ENCODE results near the gene KCNQ1.

Gene KCNQ1

DNA sequence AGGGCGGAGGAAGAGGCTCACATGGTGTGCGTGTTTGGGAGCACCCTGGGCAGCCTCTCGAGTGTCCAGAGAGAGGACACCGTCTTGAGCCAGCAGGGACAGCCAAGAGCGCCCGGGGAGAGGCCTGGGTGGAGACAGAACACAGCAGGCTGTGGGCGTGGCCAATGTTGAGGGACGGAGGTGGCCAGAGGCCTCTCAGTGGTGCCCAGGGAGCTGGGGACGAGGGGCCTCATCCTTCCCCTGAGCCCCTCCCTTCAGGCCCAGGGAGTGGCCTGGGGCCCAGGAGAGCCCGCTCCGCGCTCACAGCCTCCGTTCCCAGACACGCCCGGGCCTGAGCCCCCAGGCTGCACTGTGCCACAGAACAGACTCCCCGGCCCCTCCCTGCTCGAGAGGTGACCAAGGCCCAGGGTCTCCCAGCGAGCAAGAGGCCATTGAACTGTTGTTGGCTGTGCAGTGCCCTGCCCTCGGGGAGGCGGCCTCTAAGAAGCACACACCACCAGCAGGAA is 392.3 kb downstream of the KCNQ1 start:
- no peak for DNase-seq

DNA sequence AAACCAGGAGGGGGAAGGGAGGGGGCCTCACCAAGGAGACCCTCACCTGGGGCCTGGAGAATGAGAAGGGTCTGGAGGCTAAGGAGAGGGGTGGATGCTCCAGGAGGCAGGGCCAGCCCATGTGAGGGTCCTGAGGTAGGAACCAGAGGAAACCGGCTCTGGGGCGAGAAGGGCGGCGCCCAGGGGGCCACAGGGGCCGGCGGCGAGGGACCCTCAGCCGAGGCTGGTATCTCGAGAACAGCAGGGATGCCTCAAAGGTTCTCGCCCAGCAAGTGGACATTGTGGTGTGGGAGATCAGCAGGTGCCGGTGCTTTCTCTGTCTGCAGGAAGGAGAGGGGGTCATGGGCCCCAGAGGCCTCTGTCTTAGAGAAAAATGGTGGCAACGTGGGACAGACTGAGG is 392.8 kb downstream of the KCNQ1 start:
- no peak for DNase-seq

DNA sequence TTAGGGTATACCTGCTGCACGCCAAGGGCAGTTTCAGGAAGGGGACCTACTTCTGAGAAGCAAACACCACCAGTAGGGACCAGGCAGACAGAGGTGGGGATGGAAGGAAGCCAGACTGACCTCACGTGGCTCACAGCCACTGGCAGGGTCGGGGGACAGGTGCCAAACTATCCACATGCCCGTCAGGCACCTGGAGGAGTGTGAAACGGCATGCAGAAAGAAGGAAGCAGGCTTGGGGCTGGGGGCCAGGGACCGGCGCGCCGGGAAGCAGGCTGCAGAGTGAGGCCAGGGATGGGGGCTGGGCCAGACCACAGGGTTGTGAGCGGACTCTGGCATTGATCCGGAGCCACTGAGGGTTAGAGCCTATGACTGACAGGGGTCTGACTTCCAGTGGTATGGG is 393.3 kb downstream of the KCNQ1 start:
- no peak for DNase-seq

DNA sequence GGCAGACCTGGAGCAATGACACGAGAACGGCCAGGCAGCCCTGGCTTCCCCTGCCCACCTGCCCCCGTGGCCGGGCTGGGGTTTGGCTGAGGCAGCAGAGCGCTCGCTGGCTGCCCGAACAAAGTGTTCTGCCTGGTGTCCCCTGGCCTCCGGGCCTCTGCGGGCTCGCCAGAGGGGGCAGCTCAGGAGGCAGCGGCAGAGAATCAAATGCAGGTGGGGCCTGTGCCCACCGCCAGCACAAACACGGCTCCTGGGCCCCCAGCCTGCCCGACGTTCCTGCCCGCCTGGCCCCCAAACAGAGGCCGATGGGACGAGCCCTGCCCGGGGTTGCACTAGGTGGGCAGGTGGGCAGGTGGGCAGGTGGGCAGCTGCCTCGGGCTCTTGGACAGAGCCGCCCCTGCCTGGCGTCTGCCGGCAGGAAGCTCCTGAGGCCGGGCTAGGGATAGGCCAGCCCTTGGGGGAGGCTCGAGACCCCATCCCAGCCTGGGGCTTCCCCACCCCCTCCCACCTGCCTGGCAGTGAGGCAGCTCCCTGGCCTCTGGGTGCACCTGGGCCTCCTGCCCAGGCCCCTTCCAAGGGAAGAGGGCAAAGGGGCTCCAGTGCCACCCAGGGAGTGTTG is 394.0 kb downstream of the KCNQ1 start:
- no peak for DNase-seq

DNA sequence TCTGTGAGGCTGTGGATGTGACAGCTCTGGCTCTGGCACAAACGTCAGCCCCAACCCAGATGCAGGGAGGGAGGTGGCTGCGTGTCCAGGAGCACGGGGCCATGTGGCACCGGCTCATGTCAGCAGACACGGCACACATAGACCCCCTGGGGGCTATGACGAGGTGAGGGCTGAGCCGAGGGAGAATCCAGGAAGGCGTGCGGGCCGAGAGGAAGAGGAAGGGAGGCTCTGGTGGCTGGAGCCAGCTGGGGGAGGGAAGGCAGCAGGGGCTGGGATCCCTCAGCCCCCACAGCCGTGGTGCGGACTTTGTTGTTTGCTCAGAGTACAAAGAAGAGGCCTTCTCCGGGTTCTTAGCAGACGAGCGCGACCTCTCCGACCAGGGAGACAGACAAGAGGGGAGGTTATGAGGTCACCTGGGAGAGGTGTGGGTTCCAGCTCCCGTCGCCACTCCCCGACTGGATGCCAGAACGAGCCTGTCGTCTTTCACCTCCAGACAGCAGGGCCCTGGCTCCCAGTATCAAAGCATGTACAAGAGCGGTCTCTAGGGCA is 394.7 kb downstream of the KCNQ1 start:
- DNase-seq, result no peak

DNA sequence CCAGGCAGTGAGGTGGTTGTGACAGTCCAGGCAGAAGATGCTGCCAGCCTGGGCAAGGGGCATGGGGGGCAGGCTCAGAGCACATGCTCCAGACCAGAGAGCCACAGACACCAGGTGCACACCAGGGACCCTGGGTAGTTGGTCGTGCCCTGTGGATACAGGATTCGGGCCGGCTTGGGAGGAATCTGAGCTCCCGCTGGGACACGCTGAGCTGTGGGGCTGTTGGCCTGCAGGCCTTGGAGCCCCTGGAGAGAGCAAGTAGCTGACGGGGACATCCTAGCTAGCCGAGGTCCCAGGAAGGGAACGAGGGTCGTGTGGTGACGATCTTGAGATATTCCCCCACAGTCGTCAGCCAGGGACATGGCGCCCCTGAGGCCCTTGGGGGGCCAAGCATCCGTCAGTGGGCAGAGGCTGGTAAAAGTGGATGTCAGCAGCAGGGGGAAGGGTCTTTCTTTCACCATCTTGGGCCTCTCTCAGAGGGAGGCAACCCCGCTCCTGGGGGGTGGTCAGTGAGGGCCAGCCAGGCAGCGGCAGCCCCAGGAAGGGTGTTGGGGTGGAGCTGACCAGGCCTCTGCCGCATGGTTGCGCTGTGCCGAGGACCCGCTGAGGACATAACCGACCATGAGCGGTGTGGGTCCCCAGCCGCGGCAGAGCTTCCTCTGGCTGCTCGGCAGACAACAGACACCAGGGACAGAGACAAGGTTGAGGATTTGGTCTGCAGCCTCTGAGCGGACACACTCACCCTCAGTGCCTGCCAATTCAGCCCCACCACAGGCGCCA is 396.8 kb downstream of the KCNQ1 start:
- no peak for DNase-seq

DNA sequence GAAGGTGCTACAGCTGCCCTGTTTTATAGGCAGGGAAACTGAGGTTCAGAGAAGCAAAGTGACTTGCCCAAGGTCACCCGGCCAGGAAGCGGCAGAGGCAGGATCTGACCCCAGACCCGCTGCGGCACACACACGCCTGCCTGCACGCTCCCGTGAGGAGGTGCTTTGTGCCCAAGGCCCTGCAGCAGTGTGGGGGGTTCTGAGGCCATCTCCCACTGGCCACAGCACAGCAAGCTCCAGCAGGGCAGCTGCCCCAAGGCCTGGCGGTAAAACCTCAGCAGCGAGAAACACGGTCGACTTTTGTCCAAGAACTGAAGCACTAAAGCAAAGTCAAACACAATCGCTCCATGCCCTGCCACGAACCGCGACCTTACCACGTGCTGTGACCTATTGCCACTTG is 398.1 kb downstream of the KCNQ1 start:
- no peak for DNase-seq

DNA sequence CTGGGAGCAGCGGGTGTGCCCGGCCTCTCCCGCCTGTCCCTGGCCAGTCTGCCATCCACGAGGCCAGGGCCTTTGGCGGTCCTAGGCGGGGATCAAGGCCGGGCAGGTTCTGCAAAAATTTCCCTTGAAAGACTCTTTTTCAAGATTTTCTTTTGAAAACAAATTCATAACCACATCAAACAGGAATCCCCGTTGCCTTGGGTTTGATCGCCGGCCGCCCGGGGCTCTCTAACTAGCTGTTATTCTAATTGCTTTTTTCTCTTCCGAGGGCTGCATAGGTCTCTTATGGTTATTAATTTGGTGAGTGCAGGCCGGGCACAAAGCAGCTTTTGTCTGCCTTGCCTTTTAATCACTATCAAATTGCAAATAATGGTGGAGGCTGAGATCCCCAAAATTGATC is 398.7 kb downstream of the KCNQ1 start:
- DNase-seq, result no peak

DNA sequence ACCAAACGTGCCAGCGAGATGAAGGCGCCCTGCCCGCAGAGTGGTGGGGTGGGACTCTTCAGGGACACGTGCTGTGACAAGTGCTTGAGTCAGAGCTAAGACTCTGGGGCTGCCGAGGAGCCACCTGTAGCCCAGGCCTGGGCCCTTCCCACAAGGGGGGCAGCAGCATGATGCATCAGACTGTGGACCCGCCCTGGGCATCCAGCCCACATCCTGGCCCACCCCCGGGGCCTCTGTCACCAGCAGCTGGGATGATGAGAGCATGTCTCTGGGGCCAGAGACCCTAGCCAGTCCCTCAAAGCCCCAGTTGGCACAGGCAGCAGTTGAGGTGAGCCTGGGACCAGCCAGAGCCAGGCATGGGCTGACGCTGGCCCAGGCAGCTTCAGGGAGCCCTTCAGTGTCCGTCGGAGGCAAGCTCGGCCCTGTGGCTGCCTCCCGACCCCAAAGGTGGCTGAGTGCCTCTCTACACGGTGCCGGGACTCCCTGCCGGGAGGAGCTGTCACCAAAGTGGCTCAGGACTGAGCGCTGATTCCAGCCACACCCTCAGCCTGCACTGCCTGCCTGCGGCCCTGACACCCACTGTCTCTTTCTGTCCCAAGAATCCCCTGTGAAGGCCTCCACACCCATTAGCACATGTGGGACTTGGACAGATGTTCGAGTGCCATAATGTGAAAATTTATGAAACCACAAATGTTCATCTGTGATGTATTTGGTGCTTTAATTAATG is 399.5 kb downstream of the KCNQ1 start:
- no peak for DNase-seq

DNA sequence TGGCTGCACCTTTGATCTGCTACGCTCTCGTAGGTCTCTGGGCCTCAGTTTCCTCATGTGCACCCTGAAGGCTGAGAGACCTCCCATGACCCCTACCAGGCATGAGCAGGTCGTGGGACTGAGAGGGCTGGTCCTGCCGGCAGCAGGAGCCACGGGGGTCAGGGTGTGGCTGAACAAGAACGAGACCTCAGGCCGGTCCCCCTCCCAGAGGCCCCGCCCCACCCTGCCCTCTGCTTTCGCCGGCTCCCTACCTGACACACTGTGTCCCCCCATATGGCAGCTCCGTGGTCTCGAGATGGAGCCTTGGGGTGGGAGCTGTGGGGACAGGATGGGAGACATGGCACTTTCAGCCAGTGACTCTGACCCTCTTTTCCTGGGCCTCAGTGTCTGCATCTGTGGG is 400.2 kb downstream of the KCNQ1 start:
- no peak for DNase-seq

DNA sequence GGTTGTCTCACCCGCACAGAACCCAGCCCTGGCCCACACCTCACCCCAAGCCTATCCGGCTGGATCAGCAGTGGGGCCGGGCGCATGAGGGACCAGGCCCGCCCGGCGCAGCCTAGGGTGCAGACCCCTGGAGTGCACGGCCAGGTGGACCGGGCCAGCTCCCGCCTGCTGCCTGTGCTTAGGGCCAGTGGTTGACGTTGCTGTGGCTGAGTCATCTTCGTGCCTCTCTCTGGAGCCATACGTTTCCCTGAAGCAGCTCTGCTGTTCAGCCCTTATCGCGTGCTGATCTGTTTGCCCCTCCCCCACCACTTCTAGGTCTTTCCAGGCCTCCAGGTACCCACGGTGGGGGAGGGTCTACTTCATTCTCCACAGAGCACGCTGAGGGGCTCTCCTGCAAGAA is 401.2 kb downstream of the KCNQ1 start:
- no peak for DNase-seq

DNA sequence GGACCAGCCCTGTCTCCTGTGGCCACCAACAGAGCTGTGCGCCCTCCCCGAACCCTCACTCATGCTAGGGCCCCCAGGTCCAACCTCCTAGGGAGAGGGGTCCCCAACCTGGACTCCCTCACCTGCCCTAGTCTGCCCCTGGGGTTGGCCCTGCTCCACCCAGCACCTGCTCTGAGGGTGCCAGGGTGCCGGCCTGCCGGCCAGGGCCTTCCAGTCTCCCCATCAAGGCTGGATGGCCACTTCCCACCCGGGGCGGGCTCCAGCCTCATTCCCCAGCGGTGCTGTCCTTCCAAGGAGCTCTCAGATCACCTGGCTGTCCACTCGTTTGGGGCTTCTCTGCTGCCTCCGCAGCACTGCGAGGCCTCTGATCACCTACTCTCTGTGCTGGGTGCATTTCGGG is 401.7 kb downstream of the KCNQ1 start:
- no peak for DNase-seq

DNA sequence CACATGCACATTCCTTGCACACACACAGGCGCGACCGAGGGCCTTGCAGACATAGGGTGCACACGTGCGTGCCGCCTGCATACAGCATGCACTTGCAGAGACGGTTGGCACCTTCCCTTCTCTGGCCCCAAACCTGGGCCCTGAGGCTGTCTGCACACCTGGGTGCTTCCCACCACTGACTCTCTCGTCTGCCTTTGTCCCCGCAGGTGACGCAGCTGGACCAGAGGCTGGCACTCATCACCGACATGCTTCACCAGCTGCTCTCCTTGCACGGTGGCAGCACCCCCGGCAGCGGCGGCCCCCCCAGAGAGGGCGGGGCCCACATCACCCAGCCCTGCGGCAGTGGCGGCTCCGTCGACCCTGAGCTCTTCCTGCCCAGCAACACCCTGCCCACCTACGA is 402.8 kb downstream of the KCNQ1 start:
- DNase-seq, result peak in 1 of 2 experiments; percentile 26

DNA sequence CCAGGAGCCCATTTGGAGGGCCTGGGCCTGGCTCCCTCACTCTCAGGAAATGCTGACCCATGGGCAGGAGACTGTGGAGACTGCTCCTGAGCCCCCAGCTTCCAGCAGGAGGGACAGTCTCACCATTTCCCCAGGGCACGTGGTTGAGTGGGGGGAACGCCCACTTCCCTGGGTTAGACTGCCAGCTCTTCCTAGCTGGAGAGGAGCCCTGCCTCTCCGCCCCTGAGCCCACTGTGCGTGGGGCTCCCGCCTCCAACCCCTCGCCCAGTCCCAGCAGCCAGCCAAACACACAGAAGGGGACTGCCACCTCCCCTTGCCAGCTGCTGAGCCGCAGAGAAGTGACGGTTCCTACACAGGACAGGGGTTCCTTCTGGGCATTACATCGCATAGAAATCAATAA is 403.7 kb downstream of the KCNQ1 start:
- no peak for DNase-seq

DNA sequence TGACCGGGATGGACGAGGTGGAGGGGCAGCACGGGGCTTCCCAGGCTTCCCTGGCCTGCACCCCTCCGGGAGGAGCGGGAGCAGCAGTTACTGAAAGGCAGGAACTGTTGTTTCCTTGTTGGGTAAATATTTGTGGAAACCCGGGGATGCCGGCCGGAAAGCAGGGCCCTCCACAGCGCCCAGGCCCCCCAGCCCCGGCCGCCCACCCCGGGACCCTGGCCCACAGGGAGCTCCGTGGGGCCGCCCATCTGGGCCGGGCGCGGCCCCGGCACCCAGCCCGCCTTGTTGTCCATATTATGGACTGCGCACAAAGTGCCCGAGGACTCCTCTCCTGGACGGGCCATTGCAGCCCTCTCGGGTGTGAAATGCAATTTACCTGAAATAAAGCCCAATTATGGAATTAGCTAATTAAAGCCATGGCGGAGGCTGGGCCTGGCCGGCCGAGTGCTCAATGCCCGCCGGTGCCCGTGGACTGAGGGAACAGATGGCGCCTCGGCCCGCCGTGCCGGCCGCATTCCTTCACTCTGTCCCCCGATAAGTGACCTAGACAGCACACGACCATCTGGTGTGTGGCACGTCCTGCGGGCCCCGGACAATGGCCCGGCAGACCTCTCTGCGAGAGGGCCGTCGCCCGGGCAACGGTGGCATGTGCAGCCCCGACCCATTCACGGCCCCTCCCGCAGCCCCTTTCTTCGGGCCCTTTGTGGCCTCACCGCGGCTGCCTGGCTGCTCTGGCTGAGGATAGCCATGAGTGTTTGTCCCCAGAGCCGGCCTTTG is 405.4 kb downstream of the KCNQ1 start:
- DNase-seq, result no peak

DNA sequence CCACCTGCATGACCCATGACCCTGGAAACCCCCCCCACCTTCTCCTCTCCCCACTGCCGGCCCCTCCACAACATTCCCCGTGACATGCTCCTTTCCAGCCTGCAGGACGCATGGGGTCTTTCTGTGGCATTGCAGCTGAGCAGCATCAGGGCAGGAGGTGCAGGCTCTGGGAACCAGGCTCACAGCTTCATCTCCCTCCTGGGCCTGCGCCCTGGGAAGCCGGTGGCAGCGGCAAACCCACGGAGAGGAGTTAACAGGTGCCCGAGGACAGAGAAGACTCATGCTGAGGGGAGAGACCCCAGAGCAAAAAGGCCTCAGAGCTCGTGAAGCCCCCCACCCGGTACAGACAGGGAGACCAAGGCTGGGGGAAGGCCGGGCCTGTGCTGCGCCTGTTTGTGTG is 408.6 kb downstream of the KCNQ1 start:
- no peak for DNase-seq

DNA sequence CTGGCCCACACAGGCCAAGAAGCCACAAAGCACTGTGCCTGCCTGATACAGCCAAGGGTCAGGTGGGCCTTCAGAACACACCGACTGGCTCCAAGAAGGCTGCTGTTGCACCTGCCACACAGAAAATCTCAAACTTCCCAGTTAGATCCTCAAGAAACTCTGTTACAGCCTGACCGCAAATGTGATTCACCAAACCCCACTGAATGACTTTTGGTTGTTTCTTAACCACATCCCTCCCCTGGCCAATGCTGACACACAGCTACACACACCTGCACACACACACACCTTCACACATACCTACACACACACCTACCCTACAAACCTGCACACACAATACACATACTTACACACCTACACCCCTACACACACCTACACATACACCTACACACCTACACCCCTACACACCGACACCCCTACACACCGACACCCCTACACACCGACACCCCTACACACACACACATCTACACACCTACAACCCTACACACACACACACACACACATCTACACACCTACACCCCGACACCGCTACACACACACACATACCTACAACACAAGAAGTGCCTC is 409.3 kb downstream of the KCNQ1 start:
- DNase-seq, result no peak

DNA sequence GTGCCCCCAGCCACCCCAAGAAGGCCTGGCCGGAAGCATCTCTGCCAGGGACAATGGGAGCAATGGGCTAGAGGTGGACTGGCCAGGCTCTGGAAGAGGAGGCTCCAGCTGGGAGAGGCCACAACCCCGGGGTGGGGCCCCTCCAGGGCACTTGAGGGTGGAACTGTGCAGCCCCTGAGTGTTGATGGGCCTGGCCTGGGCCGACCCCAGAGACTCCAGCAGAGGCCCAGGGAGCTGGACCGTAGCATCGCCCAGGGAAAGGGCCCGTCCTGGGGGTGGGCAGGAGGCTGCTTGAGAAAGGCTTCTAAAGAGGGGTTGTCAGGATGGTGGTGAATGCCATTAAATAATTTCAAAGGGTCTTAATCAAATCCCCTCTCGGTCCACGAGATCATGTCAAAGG is 410.4 kb downstream of the KCNQ1 start:
- DNase-seq, result no peak

DNA sequence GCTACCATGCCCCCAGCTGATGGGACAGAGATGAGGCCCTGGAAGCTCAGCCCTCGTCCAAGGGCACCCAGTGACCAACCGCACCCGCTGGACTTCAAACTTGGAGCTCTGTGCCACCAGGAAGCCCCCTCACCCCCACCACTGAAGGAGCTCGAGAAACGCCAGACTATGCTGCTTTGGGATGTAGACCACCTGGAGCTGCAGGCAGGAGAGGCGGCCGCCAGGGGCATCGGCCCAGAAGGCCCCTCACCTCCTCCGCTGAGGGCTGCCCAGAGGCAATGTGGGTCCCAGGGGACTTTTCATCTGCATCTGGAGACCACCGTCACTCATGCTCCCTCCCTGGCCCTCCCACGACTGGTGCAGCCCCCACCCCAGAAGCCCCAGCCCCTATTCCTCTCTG is 412.5 kb downstream of the KCNQ1 start:
- DNase-seq, result no peak

DNA sequence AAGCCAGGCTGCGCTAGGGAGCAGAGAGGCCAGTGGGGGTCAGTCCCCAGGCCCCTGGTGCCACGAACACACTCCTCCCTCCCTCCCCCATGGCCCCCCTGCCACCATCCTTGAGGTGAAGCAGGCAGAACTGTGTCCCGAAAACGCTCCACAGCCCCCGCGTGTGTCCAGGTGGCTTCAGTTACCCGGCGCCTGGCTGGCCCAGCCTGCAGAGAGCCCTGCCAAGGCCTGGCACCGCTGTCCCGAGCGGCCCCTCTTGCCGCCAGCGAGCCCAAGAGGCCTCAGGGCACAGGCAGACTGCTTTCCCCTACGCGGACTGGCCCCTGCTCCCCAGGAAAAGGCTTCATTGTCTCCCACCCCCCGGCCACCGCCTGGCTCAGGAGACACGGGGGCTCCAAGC is 413.1 kb downstream of the KCNQ1 start:
- no peak for DNase-seq

DNA sequence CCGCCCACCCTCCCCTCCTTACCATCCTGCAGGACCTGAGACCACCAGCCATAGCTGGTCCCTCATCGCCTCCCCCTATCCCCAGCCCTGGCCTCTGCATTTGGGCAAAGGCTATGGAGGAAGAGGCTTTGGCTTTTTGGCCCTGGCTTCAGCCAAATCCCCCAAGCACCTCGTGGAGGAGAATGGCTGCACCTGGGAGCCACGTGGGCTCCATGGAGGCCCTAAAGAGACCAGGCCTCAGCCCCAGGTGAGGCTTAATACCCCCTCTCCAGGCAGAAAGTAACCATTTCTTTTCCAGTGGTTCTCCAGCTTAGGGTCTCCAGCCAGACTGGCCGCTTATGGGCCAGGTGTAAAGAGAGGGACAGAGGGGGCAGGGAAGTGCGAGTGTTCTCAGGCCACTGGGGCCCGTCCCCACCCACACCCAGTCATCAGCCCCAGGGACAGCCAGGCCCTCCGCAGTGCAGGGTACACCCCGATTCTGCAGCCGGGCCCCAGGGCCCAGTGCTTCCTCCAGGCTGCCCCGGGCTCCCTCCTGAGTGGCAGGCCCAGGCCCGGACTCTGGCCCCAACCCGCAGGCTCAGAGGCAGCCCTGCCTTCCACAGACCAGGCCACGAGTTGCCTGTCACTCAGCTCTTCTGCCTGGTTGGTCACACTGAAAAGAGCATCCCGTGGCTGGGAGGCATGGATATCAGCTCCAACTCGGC is 414.3 kb downstream of the KCNQ1 start:
- no peak for DNase-seq

DNA sequence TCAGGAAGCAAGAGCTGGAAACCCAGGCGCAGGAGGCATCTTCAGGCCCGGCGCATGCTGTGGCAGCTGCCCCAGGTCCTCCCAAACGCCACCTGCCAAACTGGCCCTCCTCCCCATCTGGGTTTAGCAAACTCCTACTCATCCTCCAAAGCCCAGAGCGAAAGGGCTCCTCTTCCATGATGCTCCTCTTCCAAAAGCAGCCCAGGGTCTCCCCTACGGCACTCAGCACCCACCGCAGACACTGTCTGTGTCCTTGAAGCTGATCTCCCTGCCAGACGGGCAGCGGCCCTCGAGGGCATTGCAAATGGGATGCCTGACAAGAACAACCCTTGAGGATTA is 414.9 kb downstream of the KCNQ1 start:
- DNase-seq, result no peak
